Measurements from ENCODE around the gene USP12. TPM values are rescaled to one million over a fixed set of nuclear protein-coding genes. Genes with fewer than 3 reads are reported as not detected.

USP12 gene
- total and polyA plus RNA-seq, 4 donors, result 5.7 to 43.7 (median 11.9) TPM

- no peaks in the 10 kb centered on the region for H3K36me3 ChIP-seq (ENCODE audit: control insufficient read depth in 4 of 4, insufficient read depth in 3 of 4, low read depth in 1 of 4, low read length in 3 of 4)
- H3K27me3 ChIP-seq (ENCODE audit: control insufficient read depth in 4 of 4, insufficient read depth in 4 of 4, low read length in 3 of 4), result no peaks in the 10 kb centered on the region
- H3K9me3 ChIP-seq (ENCODE audit: control insufficient read depth in 4 of 4, low read length in 3 of 4), result no peaks in the 10 kb centered on the region
- 46% methylated on average over 9 of the region's 9 CpGs for WGBS
- no peak overlapping the region for H3K9ac ChIP-seq (ENCODE audit: low read depth in 1 of 2, low read length in 2 of 2)
- H3K4me3 ChIP-seq (ENCODE audit: low read depth in 1 of 3, low read length in 3 of 3), result no peak overlapping the region
- H3K4me1 ChIP-seq (ENCODE audit: control insufficient read depth in 4 of 4, insufficient read depth in 4 of 4, low read length in 3 of 4), result peaks cover 0 to 17% (median 9%) of the 10 kb centered on the region in 4 donors
- peak; percentile 49 for DNase-seq (ENCODE audit: low spot score)
- TF ChIP-seq RXRA (IDR thresholded peaks at IDR 0.05) (peak in 1 of 2 donors; percentile 40), ATF3 (IDR thresholded peaks at IDR 0.05) (no peak), JUND (IDR thresholded peaks at IDR 0.05) (no peak), HNF4G (IDR thresholded peaks at IDR 0.05) (no peak), NR2F2 (IDR thresholded peaks at IDR 0.05) (peak; percentile 77), REST (IDR thresholded peaks at IDR 0.05) (no peak), FOXA1 (IDR thresholded peaks at IDR 0.05) (no peak), RAD21 (IDR thresholded peaks at IDR 0.05) (peak in 1 of 2 donors; percentile 2), MAX (IDR thresholded peaks at IDR 0.05) (no peak), FOXA2 (IDR thresholded peaks at IDR 0.05) (no peak), SP1 (IDR thresholded peaks at IDR 0.05) (no peak), CTCF (IDR thresholded peaks at IDR 0.05; ENCODE audit: low read depth, low read length, missing input control) (no peak)
- peak overlapping the region in 1 of 2 donors; percentile 46 for H3K27ac ChIP-seq (ENCODE audit: low read depth in 1 of 2, low read length in 2 of 2)
These were observed 148.9 kb downstream of the USP12 start for GRCh38 chr13:27022571-27023311.

- H3K27ac ChIP-seq (ENCODE audit: low read depth in 1 of 2, low read length in 2 of 2), result no peak overlapping the region
- TF ChIP-seq ZBTB33 (IDR thresholded peaks at IDR 0.05) (no peak), HNF4G (IDR thresholded peaks at IDR 0.05) (no peak), YY1 (IDR thresholded peaks at IDR 0.05) (no peak), JUND (IDR thresholded peaks at IDR 0.05) (no peak), EGR1 (IDR thresholded peaks at IDR 0.05; ENCODE audit: low read depth in 2 of 2) (no peak), REST (IDR thresholded peaks at IDR 0.05) (no peak), RXRA (IDR thresholded peaks at IDR 0.05) (no peak), FOXA2 (IDR thresholded peaks at IDR 0.05) (no peak), GABPA (IDR thresholded peaks at IDR 0.05 in 1 of 2, conservative IDR thresholded peaks at IDR 0.05 in 1 of 2) (no peak), MAX (IDR thresholded peaks at IDR 0.05) (no peak), FOXA1 (IDR thresholded peaks at IDR 0.05) (no peak), HNF4A (conservative IDR thresholded peaks at IDR 0.05) (no peak), SP1 (IDR thresholded peaks at IDR 0.05) (no peak), TAF1 (conservative IDR thresholded peaks at IDR 0.05) (no peak), ATF3 (IDR thresholded peaks at IDR 0.05) (no peak)
- H3K4me3 ChIP-seq (ENCODE audit: low read depth in 1 of 3, low read length in 3 of 3), result no peak overlapping the region
- no peak for DNase-seq (ENCODE audit: low spot score)
- no peaks in the 10 kb centered on the region for H3K36me3 ChIP-seq (ENCODE audit: control insufficient read depth in 4 of 4, insufficient read depth in 3 of 4, low read depth in 1 of 4, low read length in 3 of 4)
- no peaks in the 10 kb centered on the region for H3K9me3 ChIP-seq (ENCODE audit: control insufficient read depth in 4 of 4, low read length in 3 of 4)
- no peak overlapping the region for H3K9ac ChIP-seq (ENCODE audit: low read depth in 1 of 2, low read length in 2 of 2)
- 95% methylated on average over 8 of the region's 8 CpGs for WGBS
- peaks cover 0 to 17% (median 9%) of the 10 kb centered on the region in 4 donors for H3K4me1 ChIP-seq (ENCODE audit: control insufficient read depth in 4 of 4, insufficient read depth in 4 of 4, low read length in 3 of 4)
- no peaks in the 10 kb centered on the region for H3K27me3 ChIP-seq (ENCODE audit: control insufficient read depth in 4 of 4, insufficient read depth in 4 of 4, low read length in 3 of 4)
These were observed 151.2 kb downstream of the USP12 start for GRCh38 chr13:27020415-27020814.

Measured in liver (tissue), 9 donors.